ENCODE data around the gene MS4A8.

Gene MS4A8

DNA sequence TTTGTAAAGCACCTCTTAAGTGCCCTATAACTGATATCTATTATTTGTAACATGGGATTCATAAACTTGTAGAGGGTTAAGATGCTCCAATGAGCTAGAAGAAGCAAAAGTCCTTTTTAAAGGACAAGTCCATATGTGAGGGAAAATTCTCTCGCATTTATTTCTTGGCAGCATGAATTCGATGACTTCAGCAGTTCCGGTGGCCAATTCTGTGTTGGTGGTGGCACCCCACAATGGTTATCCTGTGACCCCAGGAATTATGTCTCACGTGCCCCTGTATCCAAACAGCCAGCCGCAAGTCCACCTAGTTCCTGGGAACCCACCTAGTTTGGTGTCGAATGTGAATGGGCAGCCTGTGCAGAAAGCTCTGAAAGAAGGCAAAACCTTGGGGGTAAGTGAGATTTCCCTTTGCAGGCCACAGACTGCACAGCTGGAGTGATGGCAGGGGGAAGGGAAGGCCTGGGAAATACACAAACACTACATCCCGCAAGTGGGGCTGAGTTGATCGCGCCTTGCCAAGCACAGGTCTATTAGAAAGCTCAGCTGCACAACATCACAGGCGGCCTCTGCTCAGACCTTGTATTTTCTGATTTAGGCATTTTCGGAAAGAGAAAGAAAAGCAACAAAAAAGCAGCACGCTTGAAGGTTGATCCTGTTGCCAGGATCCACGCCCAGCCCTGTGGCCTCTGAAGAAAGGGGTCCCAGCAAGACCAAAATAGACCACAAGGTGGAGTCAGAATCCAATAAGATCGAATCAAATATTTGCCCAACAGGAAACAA lies 1.5 kb downstream of the MS4A8 start:
- Histone ChIP-seq H3K27ac (no peak overlapping the region), H3K4me3 (ENCODE audit: low read depth, low read length) (no peak overlapping the region), H2AFZ (no peak overlapping the region), H3K79me2 (no peaks in the 10 kb centered on the region), H3K4me2 (ENCODE audit: low read length) (no peak overlapping the region), H3K9me3 (ENCODE audit: control insufficient read depth, low read length) (no peaks in the 10 kb centered on the region), H3K36me3 (ENCODE audit: control insufficient read depth, insufficient read depth, low read length) (no peaks in the 10 kb centered on the region), H3K4me1 (peaks cover 4% of the 10 kb centered on the region), H3K27me3 (ENCODE audit: control insufficient read depth, insufficient read depth, low read length) (no peaks in the 10 kb centered on the region), H3K9ac (no peak overlapping the region)
- TF ChIP-seq, protein P1, sequence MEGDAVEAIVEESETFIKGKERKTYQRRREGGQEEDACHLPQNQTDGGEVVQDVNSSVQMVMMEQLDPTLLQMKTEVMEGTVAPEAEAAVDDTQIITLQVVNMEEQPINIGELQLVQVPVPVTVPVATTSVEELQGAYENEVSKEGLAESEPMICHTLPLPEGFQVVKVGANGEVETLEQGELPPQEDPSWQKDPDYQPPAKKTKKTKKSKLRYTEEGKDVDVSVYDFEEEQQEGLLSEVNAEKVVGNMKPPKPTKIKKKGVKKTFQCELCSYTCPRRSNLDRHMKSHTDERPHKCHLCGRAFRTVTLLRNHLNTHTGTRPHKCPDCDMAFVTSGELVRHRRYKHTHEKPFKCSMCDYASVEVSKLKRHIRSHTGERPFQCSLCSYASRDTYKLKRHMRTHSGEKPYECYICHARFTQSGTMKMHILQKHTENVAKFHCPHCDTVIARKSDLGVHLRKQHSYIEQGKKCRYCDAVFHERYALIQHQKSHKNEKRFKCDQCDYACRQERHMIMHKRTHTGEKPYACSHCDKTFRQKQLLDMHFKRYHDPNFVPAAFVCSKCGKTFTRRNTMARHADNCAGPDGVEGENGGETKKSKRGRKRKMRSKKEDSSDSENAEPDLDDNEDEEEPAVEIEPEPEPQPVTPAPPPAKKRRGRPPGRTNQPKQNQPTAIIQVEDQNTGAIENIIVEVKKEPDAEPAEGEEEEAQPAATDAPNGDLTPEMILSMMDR (IDR thresholded peaks at IDR 0.05), result peak; percentile 6

DNA sequence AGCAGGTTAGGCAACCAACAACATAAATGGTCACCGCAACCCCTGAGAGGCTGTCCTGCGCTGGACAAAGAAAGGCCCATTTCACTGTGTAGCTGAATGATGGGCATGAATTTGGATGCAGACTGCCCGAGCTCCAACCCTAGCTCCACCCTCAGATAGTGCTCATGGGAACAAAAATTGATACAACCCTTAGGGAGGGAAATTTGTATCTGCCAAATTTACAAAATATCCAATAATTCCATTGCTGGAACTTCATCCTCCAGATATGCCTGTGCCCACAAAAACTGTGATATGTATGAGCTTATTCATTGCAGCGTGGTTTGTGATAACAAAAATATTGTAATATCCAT lies 2.0 kb downstream of the MS4A8 start:
- peaks cover 4% of the 10 kb centered on the region for H3K4me1 ChIP-seq
- H3K27ac ChIP-seq, result no peak overlapping the region
- no peak overlapping the region for H3K4me2 ChIP-seq (ENCODE audit: low read length)
- TF ChIP-seq, protein P1 (IDR thresholded peaks at IDR 0.05), result no peak
- H3K4me3 ChIP-seq (ENCODE audit: low read depth, low read length), result no peak overlapping the region
- no peaks in the 10 kb centered on the region for H3K36me3 ChIP-seq (ENCODE audit: control insufficient read depth, insufficient read depth, low read length)
- H3K27me3 ChIP-seq (ENCODE audit: control insufficient read depth, insufficient read depth, low read length), result no peaks in the 10 kb centered on the region
- H3K9me3 ChIP-seq (ENCODE audit: control insufficient read depth, low read length), result no peaks in the 10 kb centered on the region
- H2AFZ ChIP-seq, result no peak overlapping the region
- no peaks in the 10 kb centered on the region for H3K79me2 ChIP-seq
- H3K9ac ChIP-seq, result no peak overlapping the region

- H3K27me3 ChIP-seq (ENCODE audit: control insufficient read depth, insufficient read depth, low read length), result no peaks in the 10 kb centered on the region
- H3K9ac ChIP-seq, result no peak overlapping the region
- no peaks in the 10 kb centered on the region for H3K36me3 ChIP-seq (ENCODE audit: control insufficient read depth, insufficient read depth, low read length)
- no peak overlapping the region for H3K4me3 ChIP-seq (ENCODE audit: low read depth, low read length)
- H3K9me3 ChIP-seq (ENCODE audit: control insufficient read depth, low read length), result no peaks in the 10 kb centered on the region
- peaks cover 4% of the 10 kb centered on the region for H3K4me1 ChIP-seq
- H3K4me2 ChIP-seq (ENCODE audit: low read length), result no peak overlapping the region
- no peak overlapping the region for H3K27ac ChIP-seq
- TF ChIP-seq, protein P1 (IDR thresholded peaks at IDR 0.05), result no peak
- H2AFZ ChIP-seq, result no peak overlapping the region
- H3K79me2 ChIP-seq, result no peaks in the 10 kb centered on the region
Observed at GRCh38 chr11:60703374-60703773, 4.0 kb downstream of the MS4A8 start.

DNA sequence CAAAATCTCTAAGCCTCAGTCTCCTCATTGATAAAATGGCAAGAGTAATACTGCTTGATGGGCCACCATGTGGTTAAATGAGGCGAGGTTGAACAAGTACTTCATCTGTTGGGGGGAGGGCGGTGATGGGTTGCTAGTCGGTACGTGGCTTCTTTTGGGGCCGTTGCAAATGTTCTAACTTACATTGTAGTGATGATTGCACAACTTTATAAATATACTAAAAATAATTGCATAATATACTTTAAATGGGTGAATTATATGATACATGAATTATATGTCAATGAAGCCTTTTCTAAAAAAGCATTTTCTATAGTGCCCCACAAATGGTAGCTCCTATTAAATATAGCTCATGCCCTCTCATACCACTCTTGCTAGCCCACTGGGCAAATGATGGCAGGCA lies 6.5 kb downstream of the MS4A8 start:
- H3K79me2 ChIP-seq, result no peaks in the 10 kb centered on the region
- no peaks in the 10 kb centered on the region for H3K27me3 ChIP-seq (ENCODE audit: control insufficient read depth, insufficient read depth, low read length)
- no peak overlapping the region for H3K4me2 ChIP-seq (ENCODE audit: low read length)
- no peaks in the 10 kb centered on the region for H3K36me3 ChIP-seq (ENCODE audit: control insufficient read depth, insufficient read depth, low read length)
- H3K4me1 ChIP-seq, result no peaks in the 10 kb centered on the region
- no peaks in the 10 kb centered on the region for H3K9me3 ChIP-seq (ENCODE audit: control insufficient read depth, low read length)
- no peak overlapping the region for H3K27ac ChIP-seq
- H2AFZ ChIP-seq, result no peak overlapping the region
- H3K9ac ChIP-seq, result no peak overlapping the region
- TF ChIP-seq, protein P1 (IDR thresholded peaks at IDR 0.05), result no peak
- no peak overlapping the region for H3K4me3 ChIP-seq (ENCODE audit: low read depth, low read length)

DNA sequence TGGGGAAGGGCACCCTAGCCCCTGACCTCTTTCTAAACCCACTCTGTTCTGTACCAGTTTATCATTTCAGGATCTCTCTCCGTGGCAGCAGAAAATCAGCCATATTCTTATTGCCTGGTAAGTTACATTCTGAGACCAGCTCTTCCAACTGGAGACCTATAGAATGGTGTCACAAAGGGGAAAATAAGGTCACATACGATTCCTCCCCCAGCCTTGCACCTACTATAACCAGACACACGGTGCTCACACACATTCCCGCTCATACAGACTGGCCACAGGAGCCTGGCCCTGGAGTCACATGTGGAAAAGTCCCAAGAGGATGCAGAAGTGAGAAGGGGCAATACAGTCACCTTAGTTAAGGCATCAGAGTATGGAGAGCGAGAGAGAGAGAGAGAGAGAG lies 7.5 kb downstream of the MS4A8 start:
- Histone ChIP-seq H2AFZ (no peak overlapping the region), H3K4me1 (no peaks in the 10 kb centered on the region), H3K9ac (no peak overlapping the region), H3K9me3 (ENCODE audit: control insufficient read depth, low read length) (no peaks in the 10 kb centered on the region), H3K4me2 (ENCODE audit: low read length) (no peak overlapping the region), H3K27me3 (ENCODE audit: control insufficient read depth, insufficient read depth, low read length) (no peaks in the 10 kb centered on the region), H3K36me3 (ENCODE audit: control insufficient read depth, insufficient read depth, low read length) (no peaks in the 10 kb centered on the region), H3K4me3 (ENCODE audit: low read depth, low read length) (no peak overlapping the region), H3K79me2 (no peaks in the 10 kb centered on the region), H3K27ac (no peak overlapping the region)
- TF ChIP-seq, protein P1 (IDR thresholded peaks at IDR 0.05), result no peak
